ENCODE measurements around the gene XCR1.
"Not testable (repeated sequence)": the region's sequence is repeated elsewhere in the genome, so short reads cannot be mapped to it uniquely, and the experiment has no call there.

Gene XCR1

DNA sequence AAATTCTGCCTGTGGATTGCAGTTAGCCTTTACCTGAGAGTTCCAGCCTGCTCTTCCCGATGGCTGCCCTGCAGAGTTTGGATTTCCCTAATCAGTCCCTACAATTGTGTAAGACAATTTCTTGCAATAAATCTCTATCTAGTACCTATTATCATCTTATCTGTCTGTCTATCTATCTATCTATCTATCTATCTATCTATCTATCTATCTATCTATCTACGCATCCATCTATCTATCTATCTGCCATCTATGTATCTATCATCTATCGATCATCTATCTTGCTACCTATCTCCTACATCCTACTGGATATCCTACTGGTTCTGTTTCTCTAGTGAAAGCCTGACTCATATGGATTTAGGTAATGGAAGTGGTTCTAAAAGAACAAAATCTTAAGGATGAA lies 30.4 kb upstream of the XCR1 start:
- no peak overlapping the region for H3K4me3 ChIP-seq (ENCODE audit: low read length)
- TF ChIP-seq ZNF274 (IDR thresholded peaks at IDR 0.05; ENCODE audit: low read depth, low read length): no peak

- TF ChIP-seq ZNF274 (IDR thresholded peaks at IDR 0.05; ENCODE audit: low read depth, low read length): no peak
- H3K4me3 ChIP-seq (ENCODE audit: low read length): no peak overlapping the region
These were observed 29.4 kb upstream of the XCR1 start for GRCh38 chr3:46056686-46057085.

DNA sequence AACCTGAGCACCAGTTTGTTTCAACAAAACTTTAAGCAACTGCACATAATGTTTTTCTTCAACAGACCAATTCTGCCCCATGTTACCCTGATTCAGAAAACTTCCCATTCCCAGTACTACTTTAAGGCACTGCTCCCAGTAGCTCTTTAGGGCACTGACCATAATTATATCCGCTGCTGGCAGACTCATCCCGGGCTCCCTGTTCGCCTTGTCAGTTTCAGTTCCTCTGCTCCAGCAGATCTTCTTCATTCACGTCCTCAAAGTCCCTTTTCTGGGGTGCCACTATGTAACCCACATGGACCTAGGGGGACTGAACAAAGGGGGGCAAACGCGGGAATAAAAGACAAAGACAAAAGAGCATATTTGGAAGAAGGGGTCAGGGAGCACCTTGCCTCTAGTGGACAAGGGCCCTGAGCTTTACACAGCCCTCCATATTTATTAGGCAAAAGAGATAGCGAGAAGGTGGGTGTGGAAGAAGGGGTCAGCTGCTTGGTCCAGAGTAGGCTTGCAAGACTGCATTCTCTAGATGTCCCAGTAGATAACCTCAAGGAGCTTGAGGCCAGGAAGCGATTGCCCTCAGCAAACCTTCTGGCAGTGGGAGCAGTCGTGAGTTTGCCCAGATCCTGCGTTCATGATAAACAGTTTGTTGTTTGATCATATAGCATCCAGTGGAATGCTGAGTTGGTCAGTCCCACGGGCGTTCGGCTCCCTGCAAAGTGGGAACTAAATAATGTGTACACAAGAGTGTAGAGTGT lies 26.7 kb upstream of the XCR1 start:
- not testable (repeated sequence) for H3K4me3 ChIP-seq (ENCODE audit: low read length)

- not testable (repeated sequence) for H3K4me3 ChIP-seq (ENCODE audit: low read length)
These were observed 26.0 kb upstream of the XCR1 start for GRCh38 chr3:46053265-46053664.

DNA sequence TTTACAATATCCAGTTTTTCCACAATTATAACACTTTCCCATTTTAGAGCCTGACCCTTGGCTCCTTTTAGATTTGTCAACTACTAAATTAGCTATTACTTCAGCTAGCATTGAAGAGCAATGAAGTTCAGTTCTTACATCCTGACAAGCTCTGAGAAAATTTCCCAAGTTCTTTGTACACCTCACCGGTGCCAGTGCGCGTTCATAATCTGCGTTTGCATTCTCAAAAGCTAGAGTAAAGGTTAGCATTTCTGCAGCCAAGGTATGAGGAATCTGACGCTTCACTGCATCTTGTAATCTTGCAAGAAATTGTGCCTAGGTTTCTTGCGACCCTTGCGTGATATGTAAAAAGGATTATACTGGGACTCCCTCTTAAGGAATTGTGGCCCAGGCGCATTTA lies 25.2 kb upstream of the XCR1 start:
- no peak overlapping the region for H3K4me3 ChIP-seq (ENCODE audit: low read length)
- TF ChIP-seq ZNF274 (IDR thresholded peaks at IDR 0.05; ENCODE audit: low read depth, low read length): no peak

- TF ChIP-seq ZNF274 (IDR thresholded peaks at IDR 0.05; ENCODE audit: low read depth, low read length): no peak
- H3K4me3 ChIP-seq (ENCODE audit: low read length): no peak overlapping the region
These were observed 21.8 kb upstream of the XCR1 start for GRCh38 chr3:46049093-46049492.

DNA sequence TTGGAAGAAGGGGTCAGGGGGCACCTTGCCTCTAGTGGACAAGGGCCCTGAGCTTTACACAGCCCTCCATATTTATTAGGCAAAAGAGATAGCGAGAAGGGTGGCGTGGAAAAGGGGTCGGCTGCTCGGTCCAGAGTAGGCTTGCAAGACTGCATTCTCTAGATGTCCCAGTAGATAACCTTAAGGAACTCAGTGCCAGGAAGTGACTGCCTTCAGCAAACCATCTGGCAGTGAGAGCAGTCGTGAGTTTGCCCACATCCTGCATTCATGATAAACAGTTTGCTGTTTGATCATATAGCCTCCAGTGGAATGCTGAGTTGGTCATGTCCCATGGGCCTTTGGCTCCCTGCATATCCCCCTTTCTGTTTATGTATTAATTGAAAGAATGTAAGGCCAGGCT lies 18.9 kb upstream of the XCR1 start:
- H3K4me3 ChIP-seq (ENCODE audit: low read length): not testable (repeated sequence)

DNA sequence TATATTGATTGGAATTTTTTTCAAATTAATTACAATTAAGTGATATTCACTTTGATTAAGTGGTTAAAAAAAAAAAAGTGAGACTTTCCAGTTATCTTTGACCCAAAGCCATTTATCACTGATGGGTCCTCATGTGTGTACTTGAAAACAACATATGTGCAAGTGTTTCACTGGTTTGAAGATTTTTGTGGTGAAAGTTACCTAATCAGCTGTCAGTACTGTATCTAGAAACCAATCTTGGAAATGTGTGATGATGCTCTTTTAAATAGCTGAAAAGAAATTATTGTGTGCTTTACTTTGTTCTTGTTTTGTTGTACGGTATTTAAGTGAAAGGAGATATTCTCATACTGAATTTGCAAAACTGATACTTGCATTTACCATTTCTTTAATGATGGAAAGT lies 11.6 kb upstream of the XCR1 start:
- TF ChIP-seq ZNF274 (IDR thresholded peaks at IDR 0.05; ENCODE audit: low read depth, low read length): no peak
- H3K4me3 ChIP-seq (ENCODE audit: low read length): no peak overlapping the region

GRCh38 chr3:46038071-46038470 lies 10.8 kb upstream of the XCR1 start:
- H3K4me3 ChIP-seq (ENCODE audit: low read length): not testable (repeated sequence)

DNA sequence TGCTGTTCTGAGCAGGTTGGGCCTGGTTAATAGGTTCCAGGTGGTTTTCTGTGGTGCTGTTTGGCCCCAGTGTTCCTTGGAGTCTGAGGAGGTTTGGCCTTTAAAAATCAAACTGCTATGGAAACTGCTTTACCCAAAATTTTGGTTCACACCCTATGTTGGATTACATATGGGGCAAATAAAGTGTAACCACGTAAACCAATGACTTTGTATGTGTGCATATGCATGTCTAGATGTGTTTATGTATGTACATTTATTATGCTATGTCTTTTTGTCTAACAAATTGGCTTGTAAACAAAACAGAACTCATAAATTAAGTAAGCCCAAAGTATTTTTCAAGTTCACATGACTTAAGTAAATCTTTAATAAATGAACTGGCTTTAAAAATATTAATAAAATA lies 8.9 kb upstream of the XCR1 start:
- no peak for TF ChIP-seq ZNF274 (IDR thresholded peaks at IDR 0.05; ENCODE audit: low read depth, low read length)
- H3K4me3 ChIP-seq (ENCODE audit: low read length): no peak overlapping the region

DNA sequence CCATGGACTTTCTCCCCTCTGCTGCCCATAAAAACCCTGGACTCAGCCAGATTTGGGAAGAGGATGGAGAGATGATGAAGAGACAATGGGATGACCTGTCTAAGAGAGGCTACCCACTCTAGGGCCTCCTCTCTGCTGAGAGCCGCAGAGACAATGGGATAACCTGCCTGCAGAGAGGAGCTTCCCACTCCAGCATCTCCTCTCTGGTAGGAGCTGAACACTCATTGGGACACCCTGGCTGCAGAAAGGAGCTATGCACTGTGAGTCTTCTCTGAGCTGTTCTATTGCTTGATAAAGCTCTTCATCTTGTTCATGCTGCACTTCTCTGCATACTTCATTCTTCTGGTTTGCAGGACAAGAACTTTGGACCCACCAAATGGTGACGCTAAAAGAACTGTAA lies 4.5 kb upstream of the XCR1 start:
- no peak overlapping the region for H3K4me3 ChIP-seq (ENCODE audit: low read length)

DNA sequence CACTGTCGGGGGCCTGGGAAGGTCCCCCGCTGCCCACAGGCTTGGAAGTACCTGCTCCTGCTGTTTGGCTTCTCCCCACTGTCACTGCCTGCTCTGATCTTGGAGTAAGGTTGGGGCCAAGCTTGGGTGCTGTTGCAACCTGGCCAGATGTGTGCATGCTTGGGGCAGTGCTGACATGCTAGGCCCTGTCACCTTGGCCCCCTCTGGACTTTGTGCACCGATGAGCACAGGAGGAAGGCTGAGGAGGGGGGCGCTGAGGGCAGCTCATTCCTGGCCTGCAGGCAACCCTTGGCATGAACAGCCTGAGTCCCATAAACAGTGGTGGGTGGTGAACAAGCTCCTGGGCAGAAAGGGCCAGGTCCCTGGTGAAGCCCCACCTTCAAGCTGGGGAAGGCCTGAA lies 4.0 kb upstream of the XCR1 start:
- no peak overlapping the region for H3K4me3 ChIP-seq (ENCODE audit: low read length)
- TF ChIP-seq ZNF274 (IDR thresholded peaks at IDR 0.05; ENCODE audit: low read depth, low read length): no peak

More for the DNA sequence above, 4.5 kb upstream of the XCR1 start:
- TF ChIP-seq ZNF274 (IDR thresholded peaks at IDR 0.05; ENCODE audit: low read depth, low read length): no peak

GRCh38 chr3:46030626-46031025 lies 3.3 kb upstream of the XCR1 start:
- no peak overlapping the region for H3K4me3 ChIP-seq (ENCODE audit: low read length)

DNA sequence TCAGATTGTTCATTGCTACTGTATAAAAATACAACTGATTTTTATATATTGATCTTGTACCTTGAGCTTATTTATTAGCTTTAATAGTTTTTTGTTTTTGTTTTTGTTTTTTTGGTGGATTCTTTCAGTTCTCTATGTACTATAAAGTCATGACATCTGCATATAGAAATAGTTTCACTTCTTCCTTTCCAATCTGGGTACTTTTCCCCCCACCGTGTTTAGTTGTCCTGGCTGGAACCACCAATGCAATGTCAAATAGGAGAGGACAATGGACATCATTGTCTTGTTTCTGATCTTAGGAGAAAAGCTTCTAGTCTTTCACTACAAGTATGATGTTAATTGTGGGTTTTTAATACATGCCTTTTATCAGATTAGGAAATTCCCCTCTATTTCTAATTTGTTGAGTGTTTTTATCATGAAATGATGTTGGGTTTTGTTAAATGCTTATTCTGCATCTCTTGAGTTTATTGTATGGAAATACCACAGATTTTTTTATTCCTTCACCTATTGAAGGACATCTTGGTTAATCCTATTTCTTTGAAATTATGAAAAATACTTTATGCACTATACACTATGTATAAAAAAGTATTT lies 2.8 kb upstream of the XCR1 start:
- no peak for TF ChIP-seq ZNF274 (IDR thresholded peaks at IDR 0.05; ENCODE audit: low read depth, low read length)
- H3K4me3 ChIP-seq (ENCODE audit: low read length): no peak overlapping the region

More at GRCh38 chr3:46030626-46031025, 3.3 kb upstream of the XCR1 start:
- no peak for TF ChIP-seq ZNF274 (IDR thresholded peaks at IDR 0.05; ENCODE audit: low read depth, low read length)

DNA sequence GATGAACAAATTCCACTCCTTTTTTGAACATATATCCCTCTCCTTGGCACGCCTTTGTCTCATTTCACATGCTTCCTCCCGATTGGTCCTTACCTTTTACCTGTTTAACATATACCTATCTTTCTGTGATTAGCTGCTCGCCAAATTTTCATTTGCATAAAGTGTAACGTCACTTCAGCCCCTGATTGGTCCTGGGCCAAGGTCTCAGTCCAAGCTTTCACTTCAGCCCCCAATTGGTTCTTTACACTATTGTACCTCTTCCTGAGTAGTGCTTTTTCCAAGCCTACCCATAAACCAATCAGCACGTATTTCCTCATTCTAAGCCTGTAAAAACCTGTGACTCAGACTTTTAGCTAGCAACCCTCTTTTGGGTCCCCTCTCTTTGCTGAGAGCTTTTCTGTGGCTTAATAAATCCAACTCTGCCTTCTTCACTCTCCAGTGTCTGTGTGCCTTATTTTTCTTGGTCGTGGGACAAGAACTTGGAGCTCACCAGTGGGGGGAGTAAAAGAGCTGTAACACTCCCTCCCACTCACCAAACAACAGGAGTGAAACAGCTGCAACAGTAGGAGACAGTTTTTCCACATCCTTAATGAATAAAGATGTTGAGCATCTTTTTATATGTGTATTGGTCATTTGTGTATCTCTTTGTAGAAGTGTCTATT lies 584 bp upstream of the XCR1 start:
- TF ChIP-seq ZNF274 (IDR thresholded peaks at IDR 0.05; ENCODE audit: low read depth, low read length): no peak
- H3K4me3 ChIP-seq (ENCODE audit: low read length): no peak overlapping the region

Measured in GM08714 (cell line).